Large intestine (tissue), 3 donors: Measurements from ENCODE around the gene PTHLH. TPM values are rescaled to one million over a fixed set of nuclear protein-coding genes. Genes with fewer than 3 reads are reported as not detected.

Experiments used
- DNase-seq, 2 donors: peaks; one replicate each; pipeline versions ENCODE4 v3.0.0 to v3.0.0-alpha.2; 2013
- H3K27ac ChIP-seq: one replicate; pipeline ENCODE4 v1.5.1; 2013; ENCODE audit warnings: low read length
- H3K27me3 ChIP-seq: 2 replicates; pipeline ENCODE4 v1.6.1; 2013; ENCODE audit warnings: low read length; ENCODE audit not compliant: control insufficient read depth, insufficient read depth
- H3K36me3 ChIP-seq: 2 replicates; pipeline ENCODE4 v1.6.1; 2013; ENCODE audit warnings: low read length; ENCODE audit not compliant: control insufficient read depth, insufficient read depth
- H3K4me1 ChIP-seq: one replicate; pipeline ENCODE4 v1.6.1; 2013; ENCODE audit warnings: low read length; ENCODE audit not compliant: control insufficient read depth, insufficient read depth
- H3K4me3 ChIP-seq: one replicate; pipeline ENCODE4 v1.5.1; 2013; ENCODE audit warnings: low read length
- H3K9me3 ChIP-seq: one replicate; pipeline ENCODE4 v1.6.1; 2013; ENCODE audit warnings: mild to moderate bottlenecking, low read depth, low read length, moderate library complexity; ENCODE audit not compliant: control insufficient read depth
- WGBS: methylation state at CpG from one replicate; pipeline ENCODE4 v1.1.5; 2013; ENCODE audit warnings: low lambda C conversion rate; ENCODE audit not compliant: insufficient coverage; 5-methylcytosine and 5-hydroxymethylcytosine counted together
- polyA plus RNA-seq: library from polyadenylated mRNA; unstranded; fragments of 120-200 nt; gene quantifications from one replicate; pipeline ENCODE4 v1.2.1, GENCODE V29; 2013

PTHLH gene
- polyA plus RNA-seq, 1 donor, result 0.60 TPM

- Histone ChIP-seq H3K27me3 (peaks cover 2% of the 10 kb centered on the region), H3K4me1 (no peaks in the 10 kb centered on the region), H3K36me3 (no peaks in the 10 kb centered on the region), H3K4me3 (no peak overlapping the region), H3K27ac (no peak overlapping the region), H3K9me3 (no peaks in the 10 kb centered on the region)
- 100% methylated on average over 1 of the region's 1 CpG for WGBS
- no peak for DNase-seq
Observed at GRCh38 chr12:27946421-27946820, 26.1 kb downstream of the PTHLH start.

DNA sequence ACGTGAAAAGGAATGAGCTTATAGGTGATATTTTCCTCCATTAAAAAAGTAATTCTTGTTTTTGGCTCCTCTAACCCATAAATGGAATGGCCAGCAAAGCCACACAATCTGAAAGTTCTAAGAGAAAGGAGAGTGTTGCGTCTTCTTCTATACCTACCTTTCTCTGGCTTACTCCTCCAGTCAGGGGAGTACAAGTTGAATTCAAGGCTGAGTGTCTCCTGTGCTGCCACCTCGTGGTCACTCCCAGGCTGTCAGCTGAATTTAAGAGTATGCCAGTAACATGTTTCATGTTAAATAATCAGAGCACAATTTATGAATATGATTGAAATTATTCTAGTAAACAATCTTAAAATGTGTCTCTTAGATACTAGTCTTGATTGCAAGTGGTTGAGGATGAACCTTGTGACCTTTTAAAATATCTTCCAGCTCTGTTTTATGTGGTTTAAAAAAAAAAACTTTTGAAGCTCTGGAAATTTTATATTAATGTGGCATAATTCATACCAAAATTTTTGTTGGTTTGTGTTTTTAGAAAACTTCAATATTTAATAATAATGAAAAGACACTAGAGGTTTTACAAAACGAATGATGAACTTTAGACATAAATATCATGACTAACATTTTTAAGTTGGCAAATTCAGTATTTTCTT, 31.7 kb downstream of the PTHLH start:
- H3K4me1 ChIP-seq, result no peaks in the 10 kb centered on the region
- DNase-seq, result peak; percentile 64 to 72
- H3K27me3 ChIP-seq, result peaks cover 2% of the 10 kb centered on the region
- 33% methylated on average over 1 of the region's 4 CpGs for WGBS
- no peaks in the 10 kb centered on the region for H3K9me3 ChIP-seq
- H3K4me3 ChIP-seq, result no peak overlapping the region
- no peaks in the 10 kb centered on the region for H3K36me3 ChIP-seq
- no peak overlapping the region for H3K27ac ChIP-seq

GRCh38 chr12:27940245-27940644, 32.3 kb downstream of the PTHLH start:
- Histone ChIP-seq H3K4me1 (no peaks in the 10 kb centered on the region), H3K4me3 (no peak overlapping the region), H3K36me3 (no peaks in the 10 kb centered on the region), H3K27me3 (peaks cover 2% of the 10 kb centered on the region), H3K27ac (no peak overlapping the region), H3K9me3 (no peaks in the 10 kb centered on the region)
- no CpG with 5 or more reads among the region's 4 CpGs for whole genome bisulfite sequencing
- DNase-seq, result no peak

GRCh38 chr12:27937768-27938167, 34.8 kb downstream of the PTHLH start:
- H3K4me3 ChIP-seq, result no peak overlapping the region
- no peaks in the 10 kb centered on the region for H3K36me3 ChIP-seq
- H3K4me1 ChIP-seq, result no peaks in the 10 kb centered on the region
- H3K27me3 ChIP-seq, result peaks cover 2% of the 10 kb centered on the region
- no peaks in the 10 kb centered on the region for H3K9me3 ChIP-seq
- H3K27ac ChIP-seq, result no peak overlapping the region
- DNase-seq, result no peak
- 58% methylated on average over 2 of the region's 2 CpGs for WGBS

GRCh38 chr12:27936196-27936595, 36.3 kb downstream of the PTHLH start:
- H3K9me3 ChIP-seq, result no peaks in the 10 kb centered on the region
- 92% methylated on average over 2 of the region's 3 CpGs for WGBS
- no peak overlapping the region for H3K4me3 ChIP-seq
- H3K4me1 ChIP-seq, result no peaks in the 10 kb centered on the region
- no peak overlapping the region for H3K27ac ChIP-seq
- no peaks in the 10 kb centered on the region for H3K36me3 ChIP-seq
- peaks cover 2% of the 10 kb centered on the region for H3K27me3 ChIP-seq
- no peak for DNase-seq

- no CpG with 5 or more reads among the region's 1 CpG for WGBS
- no peaks in the 10 kb centered on the region for H3K36me3 ChIP-seq
- no peaks in the 10 kb centered on the region for H3K4me1 ChIP-seq
- no peak for DNase-seq
- no peak overlapping the region for H3K4me3 ChIP-seq
- H3K9me3 ChIP-seq, result no peaks in the 10 kb centered on the region
- no peak overlapping the region for H3K27ac ChIP-seq
- H3K27me3 ChIP-seq, result peaks cover 2% of the 10 kb centered on the region
Observed at GRCh38 chr12:27934276-27934675, 38.3 kb downstream of the PTHLH start.

DNA sequence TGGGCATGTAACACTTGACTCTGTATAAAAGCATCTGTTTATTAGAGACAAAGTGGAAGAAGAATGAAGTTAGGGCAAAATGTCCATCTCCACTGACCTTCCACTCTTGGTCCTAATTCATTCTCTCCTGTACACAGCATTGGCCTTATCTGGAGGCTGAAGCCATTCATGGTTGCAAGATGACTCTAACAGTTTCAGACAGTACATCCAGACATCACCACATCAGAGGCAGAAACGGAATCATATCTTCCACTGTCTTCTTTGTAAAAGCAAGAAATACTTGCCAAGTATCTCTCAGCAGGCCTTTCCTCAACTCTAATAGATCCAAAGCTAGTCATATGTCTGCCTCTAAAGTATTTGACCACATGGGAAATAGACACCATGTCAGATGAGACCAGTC, 41.1 kb downstream of the PTHLH start:
- Histone ChIP-seq H3K4me1 (no peaks in the 10 kb centered on the region), H3K36me3 (no peaks in the 10 kb centered on the region), H3K27me3 (peaks cover 2% of the 10 kb centered on the region), H3K27ac (no peak overlapping the region), H3K9me3 (no peaks in the 10 kb centered on the region), H3K4me3 (no peak overlapping the region)
- no peak for DNase-seq
- WGBS, result no CpG with 5 or more reads among the region's 1 CpG

DNA sequence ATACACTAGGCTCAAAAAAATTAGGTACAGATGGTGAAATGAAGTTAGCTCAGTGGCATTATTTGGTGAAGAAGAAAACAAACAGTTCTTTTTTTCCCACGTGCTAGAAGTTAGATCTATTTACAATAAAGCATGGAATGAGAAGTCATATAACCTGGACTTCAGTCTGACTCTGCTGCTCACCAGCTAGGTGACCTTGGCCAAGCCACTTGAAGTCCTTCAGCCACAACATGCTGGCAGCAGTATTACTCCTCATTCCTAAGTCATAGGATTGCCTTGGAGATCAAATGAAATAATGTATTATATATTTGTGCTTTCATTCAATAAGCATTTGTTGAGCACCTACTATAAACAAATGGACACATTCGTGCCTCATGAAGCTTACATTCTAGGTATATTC, 45.2 kb downstream of the PTHLH start:
- no peak for DNase-seq
- Histone ChIP-seq H3K9me3 (no peaks in the 10 kb centered on the region), H3K4me3 (no peak overlapping the region), H3K4me1 (no peaks in the 10 kb centered on the region), H3K27ac (no peak overlapping the region), H3K27me3 (no peaks in the 10 kb centered on the region), H3K36me3 (no peaks in the 10 kb centered on the region)
- 100% methylated on average over 1 of the region's 2 CpGs for WGBS

DNA sequence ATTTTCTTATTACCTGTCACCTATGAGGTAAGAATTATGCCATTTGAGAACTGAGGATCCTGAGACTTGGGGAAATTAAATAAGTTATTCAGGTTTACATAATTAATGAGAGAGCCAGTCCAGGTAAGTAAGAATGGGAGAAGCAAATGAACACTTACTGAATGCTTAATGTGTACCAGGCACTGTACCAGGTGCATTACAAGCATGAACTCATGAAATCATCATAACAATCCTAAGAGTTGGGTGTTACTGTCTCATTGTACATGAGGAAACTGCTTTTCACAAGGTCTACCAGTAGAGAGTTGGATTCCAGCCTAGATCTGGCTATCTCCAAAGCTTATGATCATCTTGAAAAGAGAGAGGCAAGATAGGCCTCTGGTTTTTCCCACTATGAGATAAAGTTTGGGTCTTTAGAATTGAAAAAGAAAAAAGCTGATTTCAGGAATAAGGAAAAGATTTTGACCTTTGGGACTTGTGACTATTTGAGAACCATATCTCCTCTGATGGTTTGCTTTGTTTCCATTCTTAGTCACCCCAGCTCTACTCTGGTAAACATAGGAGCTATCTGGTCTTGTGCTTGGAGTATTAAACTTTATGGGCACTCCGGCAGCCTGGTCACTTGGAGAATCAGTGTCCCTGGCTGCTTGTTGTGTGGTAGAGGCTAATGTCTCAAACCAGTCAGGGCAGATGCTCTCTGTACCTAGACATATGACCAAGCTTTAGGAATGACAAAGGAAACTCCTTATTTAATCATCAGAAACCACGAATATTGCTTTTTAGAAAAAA, 48.0 kb downstream of the PTHLH start:
- Histone ChIP-seq H3K27ac (no peak overlapping the region), H3K4me3 (no peak overlapping the region), H3K4me1 (no peaks in the 10 kb centered on the region), H3K9me3 (no peaks in the 10 kb centered on the region), H3K27me3 (no peaks in the 10 kb centered on the region), H3K36me3 (no peaks in the 10 kb centered on the region)
- WGBS, result 71% methylated on average over 1 of the region's 2 CpGs
- DNase-seq, result peak; percentile 18 to 50

- Histone ChIP-seq H3K27ac (no peak overlapping the region), H3K27me3 (no peaks in the 10 kb centered on the region), H3K9me3 (no peaks in the 10 kb centered on the region), H3K4me1 (no peaks in the 10 kb centered on the region), H3K4me3 (no peak overlapping the region), H3K36me3 (no peaks in the 10 kb centered on the region)
- no peak for DNase-seq
- no CpG with 5 or more reads among the region's 1 CpG for WGBS
Observed at GRCh38 chr12:27922531-27923139, 49.9 kb downstream of the PTHLH start.
